ENCODE data around the gene AURKA. TPM values are rescaled to one million over a fixed set of nuclear protein-coding genes. Genes with fewer than 3 reads are reported as not detected.

The AURKA gene
- total and polyA plus RNA-seq, 12 donors: 1.1 to 56.6 (median 3.1) TPM

DNA sequence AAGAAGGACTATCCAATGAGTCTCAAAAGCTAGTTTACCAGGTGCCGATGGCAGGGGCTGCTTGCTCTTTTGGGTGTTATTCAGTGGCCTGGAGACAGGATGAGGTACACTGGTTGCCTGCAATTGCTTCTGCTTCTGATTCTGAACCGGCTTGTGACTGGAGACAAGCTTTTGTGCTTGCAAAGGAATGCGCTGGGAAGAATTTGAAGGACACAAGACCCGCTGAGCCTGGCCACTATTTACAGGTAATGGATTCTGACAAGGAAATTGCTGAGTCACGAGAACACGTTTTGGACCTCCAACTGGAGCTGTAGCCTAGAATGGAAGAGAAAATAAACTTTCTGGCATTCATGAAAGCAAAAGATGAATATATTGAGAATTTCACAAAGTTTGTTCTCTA, 5.8 kb downstream of the AURKA start:
- Histone ChIP-seq H3K4me3 (no peak overlapping the region), H3K4me1 (replicated peaks in 1 of 2) (peaks cover under 1 to 5% of the 10 kb centered on the region in 2 donors), H3K27ac (no peak overlapping the region), H3K9me3 (replicated peaks in 1 of 3) (no peaks in the 10 kb centered on the region), H3K36me3 (replicated peaks in 1 of 2) (no peaks in the 10 kb centered on the region), H3K27me3 (no peaks in the 10 kb centered on the region)
- WGBS, 4 donors: 89 to 95% (median 91%) methylated on average over 6 of the region's 6 CpGs
- DNase-seq: no peak
- intact Hi-C loops (cut with DNase I): no loop called here
- TF ChIP-seq, protein P1, sequence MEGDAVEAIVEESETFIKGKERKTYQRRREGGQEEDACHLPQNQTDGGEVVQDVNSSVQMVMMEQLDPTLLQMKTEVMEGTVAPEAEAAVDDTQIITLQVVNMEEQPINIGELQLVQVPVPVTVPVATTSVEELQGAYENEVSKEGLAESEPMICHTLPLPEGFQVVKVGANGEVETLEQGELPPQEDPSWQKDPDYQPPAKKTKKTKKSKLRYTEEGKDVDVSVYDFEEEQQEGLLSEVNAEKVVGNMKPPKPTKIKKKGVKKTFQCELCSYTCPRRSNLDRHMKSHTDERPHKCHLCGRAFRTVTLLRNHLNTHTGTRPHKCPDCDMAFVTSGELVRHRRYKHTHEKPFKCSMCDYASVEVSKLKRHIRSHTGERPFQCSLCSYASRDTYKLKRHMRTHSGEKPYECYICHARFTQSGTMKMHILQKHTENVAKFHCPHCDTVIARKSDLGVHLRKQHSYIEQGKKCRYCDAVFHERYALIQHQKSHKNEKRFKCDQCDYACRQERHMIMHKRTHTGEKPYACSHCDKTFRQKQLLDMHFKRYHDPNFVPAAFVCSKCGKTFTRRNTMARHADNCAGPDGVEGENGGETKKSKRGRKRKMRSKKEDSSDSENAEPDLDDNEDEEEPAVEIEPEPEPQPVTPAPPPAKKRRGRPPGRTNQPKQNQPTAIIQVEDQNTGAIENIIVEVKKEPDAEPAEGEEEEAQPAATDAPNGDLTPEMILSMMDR (IDR thresholded peaks at IDR 0.05): no peak
- no peak for TF ChIP-seq POLR2A (IDR thresholded peaks at IDR 0.05)

DNA sequence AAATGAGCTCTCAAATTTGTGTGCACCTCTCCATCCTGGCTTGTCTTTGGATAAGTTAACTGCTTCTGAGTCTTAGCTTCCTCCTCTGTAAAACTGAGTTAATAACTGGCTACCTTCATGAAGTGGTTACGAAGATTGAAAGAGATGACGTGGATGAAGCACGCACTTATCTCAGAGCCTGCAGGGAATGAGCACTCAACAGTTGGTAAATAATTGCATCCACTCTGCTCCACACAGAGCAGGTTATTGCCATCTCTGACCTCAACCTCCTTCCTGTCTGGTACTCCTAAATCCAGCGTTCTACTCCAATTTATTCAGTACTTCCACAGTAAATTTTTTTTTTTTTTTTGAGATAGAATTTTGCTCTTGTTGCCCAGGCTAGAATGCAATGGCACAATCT, 6.9 kb downstream of the AURKA start:
- H3K9me3 ChIP-seq (replicated peaks in 1 of 3): no peaks in the 10 kb centered on the region
- WGBS, 4 donors: 88 to 96% (median 93%) methylated on average over 4 of the region's 4 CpGs
- no peak overlapping the region for H3K27ac ChIP-seq
- peaks cover 0 to 7% of the 10 kb centered on the region in 2 donors for H3K4me1 ChIP-seq (replicated peaks in 1 of 2)
- no peak for DNase-seq
- no peaks in the 10 kb centered on the region for H3K36me3 ChIP-seq (replicated peaks in 1 of 2)
- H3K4me3 ChIP-seq: no peak overlapping the region
- TF ChIP-seq, protein P1 (IDR thresholded peaks at IDR 0.05): no peak
- TF ChIP-seq POLR2A (IDR thresholded peaks at IDR 0.05): no peak
- intact Hi-C loops (cut with DNase I): no loop called here
- H3K27me3 ChIP-seq: no peaks in the 10 kb centered on the region

DNA sequence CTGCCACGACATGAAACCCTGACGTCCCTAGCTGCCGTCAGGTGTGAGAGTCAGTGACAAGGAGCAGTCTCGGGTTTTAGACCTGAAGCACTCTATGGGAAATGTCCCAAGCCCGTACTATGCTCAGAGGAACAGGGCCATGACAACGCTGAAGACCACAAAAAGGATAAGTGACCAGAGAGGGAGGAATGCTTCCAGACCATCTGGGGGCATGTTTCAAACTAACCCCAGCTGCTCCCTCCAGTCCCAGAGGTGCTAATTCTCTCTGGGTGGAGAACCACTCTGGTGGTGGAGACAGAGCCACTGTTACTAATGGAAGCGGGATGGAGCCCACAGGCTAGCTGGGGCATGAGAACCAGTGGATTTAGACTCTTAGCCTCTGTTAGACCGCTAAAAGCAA, 8.7 kb downstream of the AURKA start:
- Histone ChIP-seq H3K4me1 (replicated peaks in 1 of 2) (peaks cover 0 to 7% of the 10 kb centered on the region in 2 donors), H3K4me3 (no peak overlapping the region), H3K9me3 (replicated peaks in 1 of 3) (no peaks in the 10 kb centered on the region), H3K36me3 (replicated peaks in 1 of 2) (no peaks in the 10 kb centered on the region), H3K27me3 (no peaks in the 10 kb centered on the region), H3K27ac (no peak overlapping the region)
- WGBS, 4 donors: 91 to 96% (median 94%) methylated on average over 6 to 8 of the region's 8 CpGs
- TF ChIP-seq POLR2A (IDR thresholded peaks at IDR 0.05): no peak
- TF ChIP-seq, protein P1 (IDR thresholded peaks at IDR 0.05): no peak
- DNase-seq: no peak
- intact Hi-C loops (cut with DNase I): no loop called here

DNA sequence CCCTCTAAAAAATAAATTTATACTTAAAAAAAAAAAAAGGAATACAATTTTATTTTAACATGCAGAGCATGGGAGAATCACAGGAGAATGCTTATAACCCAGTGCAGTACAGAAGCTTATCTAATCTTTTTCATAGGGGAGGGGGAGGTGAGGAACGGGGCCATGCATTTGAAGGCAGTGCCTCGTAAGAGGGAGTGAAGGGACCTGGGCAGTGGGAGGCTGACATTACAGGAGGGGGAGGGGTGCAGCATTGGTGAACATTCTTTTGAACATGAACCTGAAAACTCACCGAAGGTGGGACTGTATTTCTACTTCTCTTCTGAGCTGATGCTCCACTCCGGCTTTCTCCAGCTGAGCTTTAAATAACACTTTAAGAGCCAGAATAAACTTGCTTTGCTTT, 9.3 kb downstream of the AURKA start:
- DNase-seq: no peak
- Histone ChIP-seq H3K36me3 (replicated peaks in 1 of 2) (no peaks in the 10 kb centered on the region), H3K27ac (no peak overlapping the region), H3K4me3 (no peak overlapping the region), H3K9me3 (replicated peaks in 1 of 3) (no peaks in the 10 kb centered on the region), H3K4me1 (replicated peaks in 1 of 2) (peaks cover 0 to 7% of the 10 kb centered on the region in 2 donors), H3K27me3 (no peaks in the 10 kb centered on the region)
- TF ChIP-seq, protein P1 (IDR thresholded peaks at IDR 0.05): no peak
- TF ChIP-seq POLR2A (IDR thresholded peaks at IDR 0.05): no peak
- 66 to 79% (median 75%) methylated on average over 4 of the region's 4 CpGs for WGBS, 4 donors
- intact Hi-C loops (cut with DNase I): no loop called here

Data from adrenal gland (tissue), 12 donors.